Retinal pigment epithelial cell (primary cell): ENCODE measurements around the gene TRIM5.
"Not testable (repeated sequence)": the region's sequence is repeated elsewhere in the genome, so short reads cannot be mapped to it uniquely, and the experiment has no call there.

Experiments
- DNase-seq: peaks from one replicate; pipeline ENCODE4 v3.0.0-alpha.2; 2010; ENCODE audit warnings: low read depth
- H3K4me3 ChIP-seq: 2 replicates; pipeline ENCODE4 v1.5.1; 2011; ENCODE audit warnings: mild to moderate bottlenecking, low read length, control low read depth, moderate library complexity
- CTCF ChIP-seq: conservative IDR thresholded peaks from 2 replicates; pipeline ENCODE4 v1.5.1; 2011; ENCODE audit warnings: low read depth, low read length, control low read depth, inconsistent platforms

Gene TRIM5

GRCh38 chr11:5671831-5672230, 13.0 kb downstream of the TRIM5 start:
- no peak for TF ChIP-seq CTCF
- DNase-seq, result no peak
- no peak overlapping the region for H3K4me3 ChIP-seq

GRCh38 chr11:5666402-5666793, 18.5 kb downstream of the TRIM5 start:
- H3K4me3 ChIP-seq, result no peak overlapping the region
- TF ChIP-seq CTCF, result no peak
- DNase-seq, result no peak

GRCh38 chr11:5665746-5666401, 19.0 kb downstream of the TRIM5 start:
- H3K4me3 ChIP-seq, result no peak overlapping the region
- no peak for DNase-seq
- TF ChIP-seq CTCF, result no peak

- no peak for DNase-seq
- no peak overlapping the region for H3K4me3 ChIP-seq
- TF ChIP-seq CTCF, result no peak
Measured at GRCh38 chr11:5665051-5665570, 19.8 kb downstream of the TRIM5 start.

- no peak for DNase-seq
- H3K4me3 ChIP-seq, result no peak overlapping the region
- no peak for TF ChIP-seq CTCF
Measured at GRCh38 chr11:5663511-5663910, 21.4 kb downstream of the TRIM5 start.

- H3K4me3 ChIP-seq, result no peak overlapping the region
- TF ChIP-seq CTCF, result no peak
- no peak for DNase-seq
Measured at GRCh38 chr11:5658318-5658717, 26.6 kb downstream of the TRIM5 start.

- DNase-seq, H3K4me3 ChIP-seq: not testable (repeated sequence)
Measured at GRCh38 chr11:5656956-5657355, 27.9 kb downstream of the TRIM5 start.
